PFSK-1 (cell line): ENCODE results near the gene RALGPS1.

Experiments
- FOXP2 ChIP-seq: optimal IDR thresholded peaks from 2 replicates; pipeline ENCODE3; 2011; ENCODE audit warnings: borderline replicate concordance, control low read depth, inconsistent platforms; ENCODE audit not compliant: insufficient read depth; ENCODE audit errors: extremely low read length, extremely low read depth
- POLR2AphosphoS5 ChIP-seq: IDR thresholded peaks from 2 replicates; pipeline ENCODE4 v1.6.1; 2012; ENCODE audit warnings: low read depth, mild to moderate bottlenecking, control low read depth, low read length, moderate library complexity
- SIN3A ChIP-seq: IDR thresholded peaks from 2 replicates; pipeline ENCODE4 v1.6.1; 2012; ENCODE audit warnings: mild to moderate bottlenecking, low read length, moderate library complexity, borderline replicate concordance; ENCODE audit not compliant: insufficient read depth
- TAF1 ChIP-seq: IDR thresholded peaks from 2 replicates; pipeline ENCODE4 v1.6.1; 2012; ENCODE audit warnings: low read length, control low read depth, borderline replicate concordance; ENCODE audit not compliant: insufficient read depth
- TF ChIP-seq, protein P1 (sequence below), 2 experiments: IDR thresholded peaks; 2 replicates each; pipeline versions ENCODE4 v1.6.1 to v1.8.0; 2011 to 2012; ENCODE audit warnings: low read depth in 2 of 2, low read length in 2 of 2, control low read depth in 1 of 2, inconsistent platforms in 1 of 2, mild to moderate bottlenecking in 1 of 2, moderate library complexity in 1 of 2; ENCODE audit not compliant: insufficient read depth in 1 of 2

The RALGPS1 gene

DNA sequence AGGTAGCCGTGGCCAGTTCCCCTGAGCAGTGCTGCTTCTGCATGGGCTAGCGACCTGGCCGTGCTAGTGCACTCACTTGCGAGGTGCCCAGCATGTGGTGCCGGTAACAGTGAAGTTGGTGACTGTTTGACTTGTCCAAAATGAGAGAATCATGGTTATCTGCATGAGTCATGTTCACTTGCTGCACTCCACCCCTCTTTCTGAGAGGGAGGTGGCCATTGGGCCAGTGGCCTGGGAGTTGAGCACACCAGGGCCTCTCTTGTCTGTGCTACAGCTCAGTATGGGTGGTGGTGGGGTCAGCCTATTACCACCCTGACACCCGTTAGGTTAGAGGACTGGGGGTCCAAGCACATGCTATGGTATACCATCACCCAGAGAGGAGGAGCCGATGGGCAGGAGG, 294.6 kb downstream of the RALGPS1 start:
- TF ChIP-seq POLR2AphosphoS5 (no peak), FOXP2 (no peak), TAF1 (no peak)

DNA sequence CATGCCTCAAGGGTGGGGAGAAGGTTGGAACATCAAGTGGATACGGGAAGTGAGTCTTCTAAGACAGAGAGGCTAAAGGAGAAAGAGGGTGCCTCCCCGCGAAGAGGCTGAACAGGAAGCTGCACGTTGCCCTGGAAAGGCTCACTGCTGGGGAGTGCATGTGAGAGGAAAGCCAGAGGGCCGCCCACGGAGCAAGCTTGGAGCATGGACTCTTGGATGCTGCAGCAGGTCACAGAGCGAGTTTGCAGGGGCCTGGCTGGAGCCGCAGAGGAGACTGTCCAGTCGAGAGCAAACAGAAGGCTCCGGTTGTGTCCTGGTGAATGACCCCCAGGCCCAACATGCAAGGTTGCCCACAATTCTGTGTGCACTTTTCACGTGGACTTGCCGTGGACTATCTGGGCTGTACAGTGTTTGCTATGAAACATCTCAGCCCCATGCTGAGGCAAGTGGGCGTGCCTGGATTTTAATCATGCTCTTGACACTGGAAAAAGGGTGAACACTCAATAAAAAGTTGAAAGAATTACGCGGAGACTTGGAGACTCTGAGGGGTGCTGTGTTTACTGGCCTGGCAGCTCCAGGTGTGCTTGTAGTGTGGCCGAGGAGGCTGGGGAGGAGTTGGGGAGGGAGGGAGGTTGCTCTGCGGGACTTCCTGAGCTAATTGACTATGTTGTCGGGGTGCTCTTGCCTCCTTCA, 295.5 kb downstream of the RALGPS1 start:
- TF ChIP-seq, protein P1, sequence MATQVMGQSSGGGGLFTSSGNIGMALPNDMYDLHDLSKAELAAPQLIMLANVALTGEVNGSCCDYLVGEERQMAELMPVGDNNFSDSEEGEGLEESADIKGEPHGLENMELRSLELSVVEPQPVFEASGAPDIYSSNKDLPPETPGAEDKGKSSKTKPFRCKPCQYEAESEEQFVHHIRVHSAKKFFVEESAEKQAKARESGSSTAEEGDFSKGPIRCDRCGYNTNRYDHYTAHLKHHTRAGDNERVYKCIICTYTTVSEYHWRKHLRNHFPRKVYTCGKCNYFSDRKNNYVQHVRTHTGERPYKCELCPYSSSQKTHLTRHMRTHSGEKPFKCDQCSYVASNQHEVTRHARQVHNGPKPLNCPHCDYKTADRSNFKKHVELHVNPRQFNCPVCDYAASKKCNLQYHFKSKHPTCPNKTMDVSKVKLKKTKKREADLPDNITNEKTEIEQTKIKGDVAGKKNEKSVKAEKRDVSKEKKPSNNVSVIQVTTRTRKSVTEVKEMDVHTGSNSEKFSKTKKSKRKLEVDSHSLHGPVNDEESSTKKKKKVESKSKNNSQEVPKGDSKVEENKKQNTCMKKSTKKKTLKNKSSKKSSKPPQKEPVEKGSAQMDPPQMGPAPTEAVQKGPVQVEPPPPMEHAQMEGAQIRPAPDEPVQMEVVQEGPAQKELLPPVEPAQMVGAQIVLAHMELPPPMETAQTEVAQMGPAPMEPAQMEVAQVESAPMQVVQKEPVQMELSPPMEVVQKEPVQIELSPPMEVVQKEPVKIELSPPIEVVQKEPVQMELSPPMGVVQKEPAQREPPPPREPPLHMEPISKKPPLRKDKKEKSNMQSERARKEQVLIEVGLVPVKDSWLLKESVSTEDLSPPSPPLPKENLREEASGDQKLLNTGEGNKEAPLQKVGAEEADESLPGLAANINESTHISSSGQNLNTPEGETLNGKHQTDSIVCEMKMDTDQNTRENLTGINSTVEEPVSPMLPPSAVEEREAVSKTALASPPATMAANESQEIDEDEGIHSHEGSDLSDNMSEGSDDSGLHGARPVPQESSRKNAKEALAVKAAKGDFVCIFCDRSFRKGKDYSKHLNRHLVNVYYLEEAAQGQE (IDR thresholded peaks at IDR 0.05; ENCODE audit: insufficient read depth in 1 of 2, low read depth in 2 of 2, low read length in 2 of 2): no peak
- TF ChIP-seq POLR2AphosphoS5 (no peak), FOXP2 (no peak), TAF1 (no peak), SIN3A (no peak)

DNA sequence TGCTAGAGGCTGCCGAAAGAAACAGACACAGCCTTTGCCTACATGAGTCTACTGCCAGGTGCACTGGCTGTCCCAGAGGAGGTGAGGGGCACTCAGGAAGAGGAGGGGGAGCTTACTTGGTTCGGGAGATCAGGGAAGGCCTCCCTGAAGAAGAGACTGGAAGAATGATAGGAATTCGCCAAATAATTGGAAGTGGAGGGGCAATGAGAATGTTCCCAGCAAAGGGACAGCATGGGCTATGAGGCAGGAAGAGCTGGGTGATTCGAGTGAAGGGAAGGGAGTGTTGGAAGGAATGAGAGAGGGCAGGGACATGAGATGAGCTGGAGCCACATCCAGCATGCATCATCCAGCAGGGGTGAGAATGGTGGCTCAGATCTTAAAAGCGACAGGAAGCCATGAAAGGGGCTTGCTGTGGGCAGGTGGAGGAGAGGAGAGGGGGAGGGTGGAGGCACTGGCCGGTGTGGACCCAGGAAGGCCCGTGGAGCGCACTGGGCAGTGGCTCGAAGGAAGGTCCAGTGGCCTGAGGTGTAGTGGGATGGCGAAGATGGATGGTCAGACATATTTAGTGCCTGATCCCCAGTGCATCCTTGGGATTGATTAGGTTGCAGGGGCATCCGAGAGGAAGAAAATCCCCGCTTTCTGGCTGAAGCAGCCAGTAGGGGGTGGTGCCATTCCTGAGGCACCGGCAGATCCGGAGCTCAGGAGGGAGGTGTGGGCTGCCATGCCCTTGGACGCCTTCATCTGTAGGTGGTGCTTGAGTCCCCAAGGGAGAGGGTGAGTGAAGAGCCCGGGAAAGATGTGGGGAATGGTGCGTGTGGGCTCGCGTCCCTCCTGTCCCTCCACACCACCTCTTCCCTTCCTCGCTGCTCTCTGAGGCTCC, 296.5 kb downstream of the RALGPS1 start:
- TF ChIP-seq, protein P1 (IDR thresholded peaks at IDR 0.05; ENCODE audit: insufficient read depth in 1 of 2, low read depth in 2 of 2, low read length in 2 of 2): no peak
- TF ChIP-seq TAF1 (no peak), SIN3A (no peak), POLR2AphosphoS5 (no peak), FOXP2 (no peak)

DNA sequence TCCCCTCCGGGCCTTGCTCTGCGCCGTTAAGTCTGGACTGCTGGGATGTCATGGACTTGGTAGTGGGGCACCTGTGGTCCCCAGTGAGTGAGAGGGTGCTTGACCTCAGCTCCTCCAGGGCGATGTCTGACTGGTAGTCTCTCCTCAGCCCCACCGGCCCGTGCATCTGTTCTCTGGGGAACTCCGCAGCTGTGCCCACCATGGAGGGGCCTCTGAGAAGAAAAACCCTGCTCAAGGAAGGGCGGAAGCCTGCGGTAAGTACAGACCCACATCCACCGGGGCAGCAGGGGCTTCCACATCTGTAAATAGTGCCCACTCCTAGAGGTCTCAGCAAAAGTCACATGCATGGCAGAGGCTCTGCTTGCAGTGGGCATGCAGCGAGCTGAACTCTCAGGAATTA, 297.4 kb downstream of the RALGPS1 start:
- TF ChIP-seq POLR2AphosphoS5 (no peak), TAF1 (no peak), FOXP2 (no peak), SIN3A (no peak)
- TF ChIP-seq, protein P1 (IDR thresholded peaks at IDR 0.05; ENCODE audit: insufficient read depth in 1 of 2, low read depth in 2 of 2, low read length in 2 of 2): no peak

DNA sequence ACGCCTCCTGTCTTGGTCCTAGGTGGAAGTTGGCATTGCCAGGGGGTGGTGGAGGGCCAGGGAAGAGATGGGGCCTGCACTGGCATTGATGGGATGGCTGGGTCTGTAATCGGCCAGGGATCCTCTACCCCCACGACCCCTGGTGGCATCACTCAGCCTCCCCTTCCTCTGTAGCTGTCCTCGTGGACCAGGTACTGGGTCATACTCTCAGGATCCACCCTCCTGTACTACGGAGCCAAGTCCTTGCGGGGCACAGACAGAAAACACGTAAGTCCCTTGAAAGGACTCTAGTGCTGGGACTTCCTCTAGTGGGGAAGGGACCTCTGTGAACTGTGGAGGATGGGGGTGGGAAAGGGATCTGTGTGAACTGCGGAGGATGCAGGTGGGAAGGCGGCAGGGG, 297.9 kb downstream of the RALGPS1 start:
- TF ChIP-seq SIN3A: no peak
- no peak for TF ChIP-seq FOXP2

DNA sequence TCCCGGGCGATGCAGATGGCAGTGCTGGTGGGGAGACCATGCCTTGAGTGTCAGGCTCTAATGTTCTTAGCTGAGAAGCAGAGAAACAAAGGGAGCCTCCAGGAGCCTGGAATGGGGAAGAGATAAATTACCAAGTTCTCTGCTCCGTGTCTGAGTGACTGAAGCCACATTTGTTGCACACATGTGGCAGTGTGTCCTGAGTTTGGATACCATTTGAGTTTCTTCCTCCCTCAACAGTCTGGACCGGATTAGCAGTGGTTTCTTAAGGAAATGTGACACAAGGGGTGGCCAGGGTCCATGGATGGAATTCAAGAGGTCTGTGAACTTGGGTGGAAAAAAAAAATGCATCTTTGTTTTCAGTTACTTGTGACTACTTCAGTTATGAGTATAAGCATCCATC, 299.3 kb downstream of the RALGPS1 start:
- TF ChIP-seq, protein P1 (IDR thresholded peaks at IDR 0.05; ENCODE audit: insufficient read depth in 1 of 2, low read depth in 2 of 2, low read length in 2 of 2): no peak
- TF ChIP-seq TAF1: no peak
